Stimulated activated CD8-positive, alpha-beta memory T cell treated with anti-CD3 and anti-CD28 coated beads, Interleukin-12 subunit alpha, Interleukin-12 subunit beta, amount 100 ng/mL, for 1 hour (primary cell): Measurements from ENCODE around the gene CNOT11.
"Not testable (repeated sequence)": the region's sequence is repeated elsewhere in the genome, so short reads cannot be mapped to it uniquely, and the experiment has no call there.

Experiments
- DNase-seq: peaks from one replicate; pipeline ENCODE4 v3.0.0-alpha.2; 2020; ENCODE audit warnings: low read depth

Gene CNOT11

DNA sequence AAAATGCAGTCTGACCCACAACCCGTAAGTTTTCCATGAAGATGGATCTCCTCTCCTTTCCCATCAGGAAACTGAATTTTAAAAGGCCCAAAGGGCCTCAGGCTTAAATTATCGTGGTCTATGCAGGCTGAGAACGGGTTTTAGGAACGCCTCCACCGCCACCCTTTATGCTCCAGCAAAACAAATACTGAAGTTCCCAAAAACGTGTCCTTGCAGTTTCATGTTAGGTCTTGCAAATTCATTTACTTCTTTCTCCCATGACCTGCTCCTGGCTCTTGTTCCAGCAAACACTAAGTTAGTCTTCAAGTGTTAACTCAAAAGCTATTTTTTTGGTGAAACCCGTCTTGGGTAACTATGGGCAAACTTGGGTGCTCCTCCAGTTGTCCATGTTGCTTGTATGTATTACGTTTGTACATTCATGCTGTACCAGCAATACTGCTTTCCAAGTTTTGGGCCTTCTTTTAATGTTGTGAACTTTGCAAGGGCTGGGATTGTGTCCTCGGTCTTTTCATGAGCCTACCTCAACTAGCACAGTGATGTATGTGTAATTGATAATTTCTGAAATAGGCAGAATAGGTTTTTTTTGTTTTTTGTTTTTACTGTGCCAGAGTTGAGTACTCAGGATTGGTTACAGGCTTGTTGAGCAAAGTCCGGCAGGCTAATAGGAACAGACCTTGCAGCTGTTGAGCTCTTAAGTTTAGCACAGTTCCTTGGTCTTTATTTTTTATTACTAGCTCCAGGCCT is 57.6 kb downstream of the CNOT11 start:
- no peak for DNase-seq

GRCh38 chr2:101310834-101311695 is 58.4 kb downstream of the CNOT11 start:
- no peak for DNase-seq

- no peak for DNase-seq
These were observed 59.0 kb downstream of the CNOT11 start for GRCh38 chr2:101311696-101312017.

DNA sequence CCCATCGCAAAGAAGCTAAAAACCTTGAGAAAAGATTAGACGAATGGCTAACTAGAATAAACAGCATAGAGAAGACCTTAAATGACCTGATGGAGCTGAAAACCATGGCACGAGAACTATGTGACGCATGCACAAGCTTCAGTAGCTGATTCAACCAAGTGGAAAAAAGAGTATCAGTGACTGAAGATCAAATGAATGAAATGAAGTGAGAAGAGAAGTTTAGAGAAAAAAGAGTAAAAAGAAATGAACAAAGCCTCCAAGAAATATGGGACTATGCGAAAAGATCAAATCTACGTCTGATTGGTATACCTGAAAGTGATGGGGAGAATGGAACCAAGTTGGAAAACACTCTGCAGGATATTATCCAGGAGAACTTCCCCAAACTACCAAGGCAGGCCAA is 63.9 kb downstream of the CNOT11 start:
- DNase-seq, result not testable (repeated sequence)
